Neuron (in vitro differentiated cells): Measurements from ENCODE around the gene SLC17A9.

Source experiments
- H2AFZ ChIP-seq: one replicate; pipeline ENCODE4 v1.6.1; 2013; ENCODE audit warnings: low read depth, mild to moderate bottlenecking, inconsistent platforms, low read length, moderate library complexity
- H3K27me3 ChIP-seq: one replicate; pipeline ENCODE4 v1.6.1; 2013; ENCODE audit warnings: low read length; ENCODE audit not compliant: insufficient read depth
- H3K36me3 ChIP-seq: one replicate; pipeline ENCODE4 v1.6.1; 2013; ENCODE audit warnings: low read length; ENCODE audit not compliant: insufficient read depth
- H3K4me1 ChIP-seq: one replicate; pipeline ENCODE4 v1.6.1; 2013; ENCODE audit warnings: low read length; ENCODE audit not compliant: insufficient read depth
- H3K4me3 ChIP-seq: 2 replicates; pipeline ENCODE4 v1.5.1; 2013; ENCODE audit warnings: mild to moderate bottlenecking, low read length, moderate library complexity
- H3K9me3 ChIP-seq: one replicate; pipeline ENCODE4 v1.6.1; 2013; ENCODE audit warnings: low read length

SLC17A9 gene

DNA sequence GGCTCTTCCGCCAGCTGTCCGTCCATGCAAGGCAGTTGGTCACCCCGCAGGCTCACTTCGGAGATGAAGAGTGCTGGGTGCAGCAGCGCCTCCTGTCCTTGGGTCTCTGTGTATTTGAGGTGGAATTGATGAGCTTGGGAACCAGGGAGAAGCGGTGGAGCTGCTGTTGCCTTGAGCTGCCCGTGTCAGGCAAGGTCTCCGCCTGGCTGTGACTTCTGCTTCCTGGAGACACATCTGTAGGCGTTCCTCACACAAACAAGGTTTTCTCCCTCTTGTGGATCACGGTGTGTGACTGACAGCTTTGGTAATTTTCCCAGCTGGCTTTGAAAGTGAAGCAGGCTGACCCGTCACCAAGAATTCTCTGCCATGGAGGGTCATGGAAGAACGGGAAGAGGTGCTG is 2.5 kb upstream of the SLC17A9 start:
- Histone ChIP-seq H3K27me3 (no peaks in the 10 kb centered on the region), H3K9me3 (peaks cover 14% of the 10 kb centered on the region), H3K4me3 (no peak overlapping the region), H3K36me3 (peaks cover 47% of the 10 kb centered on the region), H2AFZ (no peak overlapping the region), H3K4me1 (peaks cover 15% of the 10 kb centered on the region)

DNA sequence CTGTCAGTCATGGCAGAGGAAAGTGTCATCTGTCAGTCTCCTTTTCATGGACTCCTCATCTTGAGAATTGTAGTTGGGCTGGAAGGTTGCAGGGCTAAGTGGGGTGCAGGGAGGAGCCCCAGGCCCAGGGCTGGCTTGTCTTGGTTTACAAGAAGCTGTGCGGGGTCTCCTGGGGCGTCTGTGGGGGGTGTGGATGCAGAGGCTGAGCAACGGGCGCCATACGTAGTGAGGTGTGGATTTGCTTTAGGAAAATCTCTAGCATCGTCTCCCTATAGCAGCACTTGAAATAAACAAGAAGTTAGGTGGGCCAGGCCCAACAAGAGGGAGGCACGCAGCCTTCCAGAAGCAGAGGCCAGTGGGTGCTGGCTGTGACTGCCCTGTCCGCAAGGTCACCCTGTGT is 1.8 kb upstream of the SLC17A9 start:
- Histone ChIP-seq H3K4me1 (peaks cover 15% of the 10 kb centered on the region), H3K9me3 (peaks cover 14% of the 10 kb centered on the region), H3K27me3 (no peaks in the 10 kb centered on the region), H3K36me3 (peaks cover 41% of the 10 kb centered on the region), H3K4me3 (no peak overlapping the region), H2AFZ (no peak overlapping the region)

DNA sequence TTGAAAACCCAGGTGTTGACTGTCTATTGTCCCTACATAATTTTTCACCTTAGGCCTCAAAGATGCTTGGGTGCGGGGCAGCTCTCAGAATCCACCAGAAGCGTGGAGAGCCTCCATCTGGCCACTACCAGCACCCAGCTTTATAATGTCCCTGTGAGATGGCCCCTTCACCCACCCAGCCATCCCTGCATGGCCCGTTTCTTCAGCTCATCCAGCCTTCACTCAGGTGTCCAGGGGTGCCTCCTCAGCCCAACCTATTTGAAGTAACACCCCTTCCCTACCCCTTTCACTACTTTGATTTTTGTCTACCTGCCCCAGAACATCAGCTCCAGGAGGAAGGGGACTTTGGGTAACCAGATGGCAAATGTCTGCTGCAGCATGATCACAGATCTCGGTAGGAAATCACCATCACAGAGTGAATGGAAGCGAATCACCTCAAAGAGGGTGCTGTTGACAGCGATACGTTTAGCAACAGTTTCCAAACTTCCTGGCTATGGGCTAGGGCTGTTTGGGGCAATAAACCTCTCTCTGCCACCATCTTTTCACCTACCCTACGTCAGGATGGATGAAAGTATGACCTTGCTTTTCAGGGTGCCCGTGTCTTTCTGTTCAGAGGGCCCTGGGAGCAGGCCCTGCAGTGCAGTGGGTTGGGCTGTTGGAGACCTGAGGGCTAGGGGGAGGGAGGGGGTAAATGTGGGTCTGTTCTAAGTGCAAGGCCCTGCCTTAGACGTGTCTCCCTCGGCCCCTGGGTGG is 1.2 kb upstream of the SLC17A9 start:
- H3K4me1 ChIP-seq, result peaks cover 15% of the 10 kb centered on the region
- H2AFZ ChIP-seq, result no peak overlapping the region
- H3K4me3 ChIP-seq, result no peak overlapping the region
- peaks cover 14% of the 10 kb centered on the region for H3K9me3 ChIP-seq
- H3K27me3 ChIP-seq, result no peaks in the 10 kb centered on the region
- peaks cover 35% of the 10 kb centered on the region for H3K36me3 ChIP-seq

DNA sequence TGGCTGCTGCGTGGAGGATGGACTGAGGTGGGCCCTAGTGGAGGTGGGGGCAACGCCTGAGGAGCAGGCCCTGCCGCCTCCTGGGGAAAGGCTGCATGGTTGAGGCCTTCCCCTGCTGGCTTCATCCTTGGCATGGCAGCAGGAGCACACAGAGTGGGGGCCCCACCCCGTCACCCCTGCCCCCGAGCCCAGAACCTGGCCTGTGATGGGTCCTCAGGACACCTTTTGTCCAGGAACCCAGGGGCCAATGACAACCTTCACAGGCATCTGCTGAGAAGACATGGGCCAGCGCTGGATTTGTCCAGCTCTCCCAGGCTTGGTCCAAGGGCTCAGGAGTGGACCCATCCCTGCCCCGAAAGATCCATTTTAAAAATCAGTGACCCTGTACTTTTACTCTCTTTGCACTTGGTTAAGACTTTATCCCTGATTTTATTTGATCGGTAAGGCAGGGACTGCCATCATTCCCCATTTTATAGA is 575 bp upstream of the SLC17A9 start:
- peaks cover 29% of the 10 kb centered on the region for H3K36me3 ChIP-seq
- H3K4me1 ChIP-seq, result peaks cover 15% of the 10 kb centered on the region
- H3K4me3 ChIP-seq, result no peak overlapping the region
- no peak overlapping the region for H2AFZ ChIP-seq
- H3K9me3 ChIP-seq, result peaks cover 12% of the 10 kb centered on the region
- H3K27me3 ChIP-seq, result no peaks in the 10 kb centered on the region

DNA sequence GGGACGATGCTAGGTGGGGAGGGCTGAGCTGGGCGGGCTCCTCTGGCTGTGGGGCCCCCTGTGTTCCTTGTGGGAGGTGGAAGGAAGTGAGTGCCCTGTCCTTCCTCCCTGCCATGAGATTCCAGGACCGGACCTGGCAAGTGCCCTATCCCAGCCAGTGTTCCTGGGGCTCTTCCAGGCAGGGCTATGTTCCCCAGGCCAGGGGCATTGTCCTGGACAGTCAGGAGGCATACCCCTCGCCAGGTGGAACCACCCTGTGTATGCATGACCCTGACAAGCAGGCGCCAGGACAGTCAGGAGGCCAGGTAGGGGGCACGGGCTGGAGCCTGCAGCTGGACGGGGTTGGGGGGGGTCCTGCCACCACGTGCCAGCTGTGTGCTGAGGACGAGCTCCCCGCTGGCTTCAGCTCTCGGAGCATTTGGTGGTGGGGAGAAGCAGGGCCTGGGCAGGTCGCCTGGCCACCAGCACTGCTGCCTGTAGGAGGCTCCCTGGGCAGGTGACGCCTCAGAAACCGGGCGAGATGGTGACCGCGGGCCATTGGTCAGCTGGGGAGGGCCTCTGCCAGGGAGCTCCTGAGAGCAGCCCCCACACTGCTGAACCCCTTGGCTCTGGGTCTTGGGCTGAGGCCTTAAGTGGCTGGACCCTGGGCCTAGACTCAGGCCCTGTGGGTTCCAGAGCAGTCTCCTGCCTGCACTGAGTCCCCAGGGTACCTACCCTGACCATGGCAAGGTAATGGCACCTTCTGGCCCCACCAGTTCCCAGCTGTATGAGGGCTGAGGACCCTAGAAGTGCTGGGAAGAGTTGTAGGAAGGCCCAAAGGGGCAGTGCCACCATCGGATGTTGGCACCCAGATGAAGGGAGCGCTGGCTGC is 694 bp downstream of the SLC17A9 start:
- Histone ChIP-seq H3K27me3 (no peaks in the 10 kb centered on the region), H2AFZ (no peak overlapping the region), H3K9me3 (peaks cover 6% of the 10 kb centered on the region), H3K4me1 (peaks cover 15% of the 10 kb centered on the region), H3K36me3 (peaks cover 16% of the 10 kb centered on the region), H3K4me3 (peak overlapping the region; percentile 25)

DNA sequence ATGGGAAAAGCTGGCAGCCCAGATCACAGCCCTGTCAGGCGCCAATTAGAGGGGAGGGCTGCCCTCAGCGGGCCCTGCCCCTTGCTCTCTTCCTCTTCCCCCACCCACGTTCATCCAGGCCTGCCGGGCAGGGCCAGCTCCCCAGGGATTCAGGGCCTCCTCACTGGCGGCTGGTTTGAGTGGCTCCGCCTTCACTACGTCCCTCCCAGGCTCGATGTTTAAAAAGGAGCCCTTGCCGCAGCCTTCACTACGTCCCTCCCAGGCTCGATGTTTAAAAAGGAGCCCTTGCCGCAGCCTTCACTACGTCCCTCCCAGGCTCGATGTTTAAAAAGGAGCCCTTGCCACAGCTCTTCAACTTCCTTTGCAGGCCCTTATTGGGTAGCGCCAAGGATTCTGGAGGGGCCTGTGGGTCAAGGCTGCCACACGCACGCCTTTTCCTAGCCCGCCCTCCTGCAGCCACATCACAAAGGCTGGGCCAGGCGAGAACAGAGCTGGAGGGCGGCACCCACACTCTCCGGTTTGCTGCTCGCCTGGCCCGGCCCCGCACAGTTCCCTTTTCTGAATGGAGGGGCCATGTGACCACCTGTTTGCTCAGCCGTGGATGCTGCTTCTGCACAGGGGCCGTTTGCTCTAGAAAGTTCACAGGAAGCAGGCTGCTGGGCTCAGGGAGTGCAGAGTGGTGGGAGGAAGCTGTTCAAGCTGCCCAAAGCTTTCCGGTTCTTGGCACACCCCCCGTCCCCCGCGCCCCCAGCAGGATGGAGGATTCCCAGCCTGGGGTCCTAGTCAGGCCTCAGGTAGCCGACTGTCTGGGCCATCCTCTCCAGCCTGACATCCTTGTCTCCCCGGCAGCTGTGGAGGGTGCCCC is 1.6 kb downstream of the SLC17A9 start:
- Histone ChIP-seq H3K4me1 (peaks cover 15% of the 10 kb centered on the region), H3K36me3 (peaks cover 11% of the 10 kb centered on the region), H3K27me3 (peaks cover 3% of the 10 kb centered on the region), H3K4me3 (peak overlapping the region; percentile 25), H2AFZ (peak overlapping the region; percentile 66), H3K9me3 (peaks cover 2% of the 10 kb centered on the region)

DNA sequence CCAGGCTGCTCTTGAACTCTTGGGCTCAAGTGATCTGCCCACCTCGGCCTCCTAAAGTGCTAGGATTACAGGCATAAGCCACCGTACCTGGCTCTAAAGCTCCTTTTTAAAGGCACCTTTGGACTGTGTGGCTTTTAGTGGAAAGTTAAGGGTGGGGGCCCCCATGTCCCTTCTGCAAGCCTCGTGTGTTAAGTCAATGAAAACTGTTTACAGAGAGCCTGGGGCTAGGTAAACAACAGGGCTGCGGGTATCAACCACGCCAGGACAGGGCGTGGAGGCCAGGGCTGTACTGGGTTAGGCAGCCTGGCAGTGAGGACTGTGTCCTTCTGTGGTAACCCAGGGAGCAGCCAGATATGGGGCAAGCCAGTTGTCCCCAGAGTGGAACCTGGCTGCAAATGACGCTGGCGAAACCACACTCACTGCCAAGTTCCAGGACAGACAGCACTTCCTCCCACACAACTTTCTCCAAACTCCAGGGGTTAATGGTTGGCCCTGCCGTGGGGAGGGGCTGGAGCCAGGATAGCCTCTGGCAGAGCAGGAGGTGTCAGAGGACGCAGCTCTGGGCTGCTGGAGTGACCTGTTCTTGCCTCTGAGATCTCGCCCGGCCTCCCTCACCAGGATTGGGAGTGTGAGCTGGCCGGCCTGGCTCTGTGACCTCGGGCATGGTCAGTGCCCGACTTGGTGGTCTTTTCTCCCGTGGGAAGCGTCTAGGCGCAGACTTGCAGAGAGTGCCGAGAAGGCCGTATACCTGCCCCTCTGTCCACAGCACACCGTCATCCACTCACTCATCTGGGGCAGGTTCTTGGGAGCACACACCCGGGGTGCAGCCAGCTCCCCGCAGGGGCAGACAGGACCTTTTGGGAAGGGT is 3.2 kb downstream of the SLC17A9 start:
- H3K4me3 ChIP-seq, result no peak overlapping the region
- peaks cover 3% of the 10 kb centered on the region for H3K27me3 ChIP-seq
- H2AFZ ChIP-seq, result no peak overlapping the region
- peaks cover 15% of the 10 kb centered on the region for H3K4me1 ChIP-seq
- H3K9me3 ChIP-seq, result no peaks in the 10 kb centered on the region
- H3K36me3 ChIP-seq, result peaks cover 2% of the 10 kb centered on the region

- Histone ChIP-seq H3K27me3 (peaks cover 3% of the 10 kb centered on the region), H3K9me3 (no peaks in the 10 kb centered on the region), H3K4me3 (no peak overlapping the region), H3K4me1 (peaks cover 15% of the 10 kb centered on the region), H3K36me3 (no peaks in the 10 kb centered on the region), H2AFZ (no peak overlapping the region)
Observed at GRCh38 chr20:62956387-62957135, 4.1 kb downstream of the SLC17A9 start.

DNA sequence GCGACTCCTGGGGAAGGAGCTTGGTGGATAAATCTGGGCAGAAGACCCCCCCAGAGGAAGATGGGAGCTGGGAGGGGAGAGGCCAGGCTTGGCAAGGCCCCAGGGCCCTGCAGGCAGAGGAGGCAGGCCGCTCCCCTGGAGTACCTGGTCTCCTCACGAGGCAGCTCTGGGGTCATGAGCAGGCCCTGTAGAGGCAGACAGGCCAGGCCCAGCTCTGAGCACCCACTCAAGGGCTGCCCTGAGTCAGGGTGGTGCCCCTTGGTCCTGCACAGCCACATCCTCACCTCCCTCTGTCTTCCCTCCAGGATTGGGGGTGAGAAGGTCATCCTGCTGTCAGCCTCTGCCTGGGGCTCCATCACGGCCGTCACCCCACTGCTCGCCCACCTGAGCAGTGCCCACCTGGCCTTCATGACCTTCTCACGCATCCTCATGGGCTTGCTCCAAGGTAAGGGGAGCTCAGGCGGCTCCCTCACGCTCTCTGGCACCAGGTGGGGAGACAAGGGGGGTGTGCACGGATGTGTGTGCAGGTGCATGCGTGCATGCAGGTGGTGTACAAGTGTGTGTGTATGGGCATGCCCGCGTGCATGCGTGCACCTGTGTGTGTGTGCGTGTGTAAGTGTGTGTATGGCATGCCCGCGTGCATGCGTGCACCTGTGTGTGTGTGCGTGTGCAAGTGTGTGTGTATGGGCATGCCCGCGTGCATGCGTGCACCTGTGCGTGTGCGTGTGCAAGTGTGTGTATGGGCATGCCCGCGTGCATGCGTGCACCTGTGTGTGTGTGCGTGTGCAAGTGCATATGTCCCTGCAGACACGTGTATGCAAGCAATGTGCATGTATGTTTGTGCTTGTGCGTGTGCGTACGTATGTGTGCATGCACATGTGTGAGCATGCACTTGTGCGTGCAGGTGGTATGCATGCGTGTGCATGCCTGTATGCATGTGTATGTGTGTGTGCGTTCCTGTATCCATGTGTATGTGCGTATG is 4.9 kb downstream of the SLC17A9 start:
- Histone ChIP-seq H3K4me1 (peaks cover 15% of the 10 kb centered on the region), H3K27me3 (peaks cover 3% of the 10 kb centered on the region), H3K36me3 (no peaks in the 10 kb centered on the region), H2AFZ (no peak overlapping the region), H3K9me3 (no peaks in the 10 kb centered on the region), H3K4me3 (no peak overlapping the region)

- Histone ChIP-seq H3K27me3 (peaks cover 12% of the 10 kb centered on the region), H3K36me3 (no peaks in the 10 kb centered on the region), H2AFZ (no peak overlapping the region), H3K4me1 (peaks cover 9% of the 10 kb centered on the region), H3K9me3 (no peaks in the 10 kb centered on the region), H3K4me3 (no peak overlapping the region)
Observed at GRCh38 chr20:62958388-62959100, 6.0 kb downstream of the SLC17A9 start.
